ENCODE results near the gene TBRG1. TPM values are rescaled to one million over a fixed set of nuclear protein-coding genes. Genes with fewer than 3 reads are reported as not detected.

The TBRG1 gene
- total RNA-seq, 1 donor from 2014 or later, result 20.7 TPM

DNA sequence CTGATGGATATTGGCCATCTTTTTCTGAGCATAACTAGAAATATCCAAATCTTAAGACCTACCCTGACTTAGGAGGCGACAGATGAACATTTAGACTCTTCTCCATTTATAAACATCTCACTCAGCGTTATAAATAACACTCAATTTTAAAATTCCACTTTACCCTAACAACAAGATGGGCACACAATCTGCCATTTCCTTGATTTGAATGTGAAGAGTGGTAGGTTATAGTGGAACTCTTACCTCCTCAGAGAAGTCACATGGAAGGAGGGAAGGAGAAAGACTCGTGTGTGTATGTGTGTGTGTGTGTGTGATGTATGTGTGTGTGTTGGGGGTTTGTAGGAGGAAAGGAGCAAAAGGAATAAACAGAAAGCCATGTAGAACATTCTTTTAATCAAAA, 35.8 kb downstream of the TBRG1 start:
- no peak overlapping the region for H3K9ac ChIP-seq
- peaks cover 20% of the 10 kb centered on the region for H3F3A ChIP-seq (ENCODE audit: low read depth)
- no peaks in the 10 kb centered on the region for H3K9me3 ChIP-seq (ENCODE audit: low read depth)
- no peak overlapping the region for H3K4me2 ChIP-seq
- H4K20me1 ChIP-seq (ENCODE audit: low read depth), result no peaks in the 10 kb centered on the region
- no peak overlapping the region for H3K27ac ChIP-seq
- Mint-ChIP-seq H3K27me3 (ENCODE audit: insufficient read depth, low read depth) (no peaks in the 10 kb centered on the region), H3K9me3 (no peaks in the 10 kb centered on the region), H3K4me1 (peaks cover 33% of the 10 kb centered on the region), H3K27ac (peak overlapping the region; percentile 46), H3K36me3 (peaks cover 3% of the 10 kb centered on the region), H3K4me3 (no peak overlapping the region)
- no peaks in the 10 kb centered on the region for H3K27me3 ChIP-seq
- TF ChIP-seq EZH2 (IDR thresholded peaks at IDR 0.05) (no peak), EZH2phosphoT487 (IDR thresholded peaks at IDR 0.05) (no peak), CTCF (IDR thresholded peaks at IDR 0.05) (no peak)
- H3K4me3 ChIP-seq, result no peak overlapping the region
- no peaks in the 10 kb centered on the region for H3K36me3 ChIP-seq
- peaks cover 20% of the 10 kb centered on the region for H3K4me1 ChIP-seq
- DNase-seq (ENCODE audit: low spot score), result no peak
- no peak overlapping the region for H2AFZ ChIP-seq (replicated peaks)
- no peaks in the 10 kb centered on the region for H3K79me2 ChIP-seq (ENCODE audit: low read depth)

DNA sequence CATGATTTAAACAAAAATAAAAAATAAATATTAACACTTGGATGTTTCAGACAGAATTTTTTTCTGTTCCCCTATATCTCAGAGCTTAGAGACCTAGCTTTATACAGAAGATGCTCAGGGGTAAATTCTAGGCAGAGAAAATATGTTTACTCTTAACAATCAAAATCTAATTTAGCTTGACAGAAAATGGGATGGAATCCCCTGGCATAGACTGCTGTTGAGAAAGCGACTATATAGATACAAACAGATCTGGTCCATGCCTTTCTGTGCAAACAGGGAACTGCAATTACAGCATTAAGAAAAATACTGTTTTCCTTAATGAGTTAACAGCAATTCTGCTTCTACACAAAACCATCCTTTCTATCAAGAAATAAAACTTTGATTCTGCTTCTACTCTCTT, 36.3 kb downstream of the TBRG1 start:
- Histone ChIP-seq H3K27me3 (no peaks in the 10 kb centered on the region), H3K27ac (no peak overlapping the region), H3K9me3 (ENCODE audit: low read depth) (no peaks in the 10 kb centered on the region), H3K4me3 (no peak overlapping the region), H3K9ac (no peak overlapping the region), H2AFZ (replicated peaks) (no peak overlapping the region), H3K4me2 (no peak overlapping the region), H3K36me3 (no peaks in the 10 kb centered on the region), H3K79me2 (ENCODE audit: low read depth) (no peaks in the 10 kb centered on the region), H3F3A (ENCODE audit: low read depth) (peaks cover 20% of the 10 kb centered on the region), H3K4me1 (peaks cover 20% of the 10 kb centered on the region), H4K20me1 (ENCODE audit: low read depth) (no peaks in the 10 kb centered on the region)
- no peaks in the 10 kb centered on the region for H3K27me3 Mint-ChIP-seq (ENCODE audit: insufficient read depth, low read depth)
- H3K4me3 Mint-ChIP-seq, result no peak overlapping the region
- H3K9me3 Mint-ChIP-seq, result no peaks in the 10 kb centered on the region
- H3K4me1 Mint-ChIP-seq, result peaks cover 33% of the 10 kb centered on the region
- H3K27ac Mint-ChIP-seq, result no peak overlapping the region
- peaks cover 3% of the 10 kb centered on the region for H3K36me3 Mint-ChIP-seq
- no peak for DNase-seq (ENCODE audit: low spot score)
- no peak for TF ChIP-seq EZH2phosphoT487 (IDR thresholded peaks at IDR 0.05)
- no peak for TF ChIP-seq CTCF (IDR thresholded peaks at IDR 0.05)
- TF ChIP-seq EZH2 (IDR thresholded peaks at IDR 0.05), result no peak

DNA sequence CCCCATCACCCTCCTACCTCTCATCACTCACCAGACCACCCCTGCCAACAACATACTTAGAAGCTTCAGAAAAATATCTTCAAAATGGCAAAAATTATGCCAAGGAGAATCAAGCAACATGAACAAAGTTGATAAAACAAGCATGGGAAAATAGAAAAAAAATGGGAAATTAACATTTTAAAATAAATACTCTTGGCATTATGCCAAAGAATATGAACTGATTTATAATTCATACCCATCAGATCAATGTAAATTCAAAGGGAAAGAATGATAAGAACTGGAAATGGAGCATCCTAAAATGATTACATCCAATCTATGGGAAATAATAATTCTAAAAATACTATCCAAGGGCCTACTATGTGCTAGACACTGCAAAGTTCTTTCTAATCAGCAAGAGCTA, 38.9 kb downstream of the TBRG1 start:
- no peak for DNase-seq (ENCODE audit: low spot score)
- Mint-ChIP-seq H3K4me1 (peaks cover 26% of the 10 kb centered on the region), H3K9me3 (no peaks in the 10 kb centered on the region), H3K36me3 (peaks cover 6% of the 10 kb centered on the region), H3K27ac (no peak overlapping the region), H3K27me3 (ENCODE audit: insufficient read depth, low read depth) (no peaks in the 10 kb centered on the region), H3K4me3 (no peak overlapping the region)
- no peak for TF ChIP-seq EZH2 (IDR thresholded peaks at IDR 0.05)
- TF ChIP-seq CTCF (IDR thresholded peaks at IDR 0.05), result no peak
- no peak for TF ChIP-seq EZH2phosphoT487 (IDR thresholded peaks at IDR 0.05)
- Histone ChIP-seq H3K27ac (no peak overlapping the region), H3K27me3 (no peaks in the 10 kb centered on the region), H4K20me1 (ENCODE audit: low read depth) (no peaks in the 10 kb centered on the region), H2AFZ (replicated peaks) (no peak overlapping the region), H3K4me2 (no peak overlapping the region), H3K36me3 (no peaks in the 10 kb centered on the region), H3K4me3 (no peak overlapping the region), H3K9ac (no peak overlapping the region), H3K79me2 (ENCODE audit: low read depth) (no peaks in the 10 kb centered on the region), H3K4me1 (peaks cover 14% of the 10 kb centered on the region), H3F3A (ENCODE audit: low read depth) (peaks cover 14% of the 10 kb centered on the region), H3K9me3 (ENCODE audit: low read depth) (no peaks in the 10 kb centered on the region)

Data from neural progenitor cell (in vitro differentiated cells).